H7 (cell line): ENCODE measurements around the gene FEM1A. TPM values are rescaled to one million over a fixed set of nuclear protein-coding genes. Genes with fewer than 3 reads are reported as not detected.
"Not testable (repeated sequence)": the region's sequence is repeated elsewhere in the genome, so short reads cannot be mapped to it uniquely, and the experiment has no call there.

Experiments
- DNase-seq: peaks from one replicate; pipeline ENCODE4 v3.0.0; 2012
- H3K27me3 ChIP-seq: 2 replicates; pipeline ENCODE4 v1.6.0; 2011; ENCODE audit warnings: mild to moderate bottlenecking, low read length; ENCODE audit not compliant: control insufficient read depth, insufficient read depth
- H3K36me3 ChIP-seq: replicated peaks from 2 replicates; pipeline ENCODE4 v1.5.1; 2011; ENCODE audit warnings: low read length; ENCODE audit not compliant: control insufficient read depth, insufficient read depth
- H3K4me3 ChIP-seq: 2 replicates; pipeline ENCODE4 v1.5.1; 2011; ENCODE audit warnings: low read depth, mild to moderate bottlenecking, control low read depth, low read length, moderate library complexity; ENCODE audit not compliant: insufficient read depth
- total RNA-seq: library from RNA; depleted of rRNA; stranded (reverse); fragments of >200 nt; shearing (Covaris generic); gene quantifications from 2 replicates; pipeline ENCODE4 v1.2.3, GENCODE V29; 2014; rRNA removed

The FEM1A gene
- total RNA-seq, 1 experiment from 2014 or later = 16.1 TPM

DNA sequence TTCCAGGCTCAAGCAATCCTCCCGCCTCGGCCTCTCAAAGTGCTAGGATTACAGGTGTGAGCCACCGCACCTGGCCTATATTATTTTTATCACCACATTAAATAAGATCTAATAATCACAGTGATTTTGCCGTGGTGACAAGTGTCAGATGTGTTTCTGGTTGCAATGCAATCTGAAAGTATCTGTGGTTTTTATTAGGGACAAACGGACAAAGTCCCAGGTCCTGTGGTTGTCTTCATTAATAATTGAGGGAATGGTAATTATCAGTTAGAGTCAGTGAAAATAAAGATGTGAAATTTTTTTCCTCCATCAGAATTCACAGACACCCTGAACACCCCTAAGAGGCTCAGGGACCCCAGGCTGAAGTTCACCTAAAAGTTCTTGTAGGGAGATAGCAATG, 41.2 kb downstream of the FEM1A start:
- Histone ChIP-seq H3K27me3 (peaks cover 12% of the 10 kb centered on the region), H3K36me3 (no peaks in the 10 kb centered on the region), H3K4me3 (no peak overlapping the region)
- no peak for DNase-seq

DNA sequence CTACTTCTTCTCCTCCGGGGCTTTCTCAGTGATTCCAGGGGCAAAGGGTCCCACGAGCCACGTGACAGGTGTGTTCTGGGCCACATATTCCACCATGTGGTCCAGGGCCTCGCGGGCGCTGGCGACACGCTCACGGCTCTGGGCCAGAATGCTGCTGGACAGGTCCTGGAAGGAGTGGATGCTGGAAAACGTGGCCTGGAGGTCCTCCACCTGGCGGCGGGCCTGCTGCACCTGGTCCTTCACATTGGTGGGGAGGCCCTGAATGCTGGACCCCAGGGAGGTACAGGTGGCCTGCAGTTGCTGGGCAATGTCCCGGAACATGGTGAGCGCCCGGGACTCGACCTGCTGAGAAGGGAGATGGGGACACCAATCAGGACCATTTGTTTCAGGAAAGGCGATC, 47.7 kb downstream of the FEM1A start:
- DNase-seq = peak; percentile 19
- H3K27me3 ChIP-seq = no peaks in the 10 kb centered on the region
- H3K4me3 ChIP-seq = no peak overlapping the region
- peaks cover 4% of the 10 kb centered on the region for H3K36me3 ChIP-seq

DNA sequence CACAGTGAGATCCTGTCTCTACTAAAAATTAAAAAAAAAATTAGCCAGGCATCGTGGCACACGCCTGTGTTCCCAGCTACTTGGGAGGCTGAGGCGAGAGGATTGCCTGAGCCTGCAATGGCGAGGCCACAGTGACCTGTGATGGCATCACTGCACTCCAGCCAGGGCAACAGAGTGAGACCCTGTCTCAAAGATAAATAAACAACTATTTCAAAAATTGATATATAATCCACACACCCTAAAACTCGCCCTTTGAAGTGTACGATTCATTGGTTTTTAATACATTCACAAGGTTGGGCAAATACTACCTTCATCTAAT, 52.1 kb downstream of the FEM1A start:
- Histone ChIP-seq H3K27me3 (no peaks in the 10 kb centered on the region), H3K4me3 (no peak overlapping the region), H3K36me3 (peaks cover 14% of the 10 kb centered on the region)
- DNase-seq = no peak

DNA sequence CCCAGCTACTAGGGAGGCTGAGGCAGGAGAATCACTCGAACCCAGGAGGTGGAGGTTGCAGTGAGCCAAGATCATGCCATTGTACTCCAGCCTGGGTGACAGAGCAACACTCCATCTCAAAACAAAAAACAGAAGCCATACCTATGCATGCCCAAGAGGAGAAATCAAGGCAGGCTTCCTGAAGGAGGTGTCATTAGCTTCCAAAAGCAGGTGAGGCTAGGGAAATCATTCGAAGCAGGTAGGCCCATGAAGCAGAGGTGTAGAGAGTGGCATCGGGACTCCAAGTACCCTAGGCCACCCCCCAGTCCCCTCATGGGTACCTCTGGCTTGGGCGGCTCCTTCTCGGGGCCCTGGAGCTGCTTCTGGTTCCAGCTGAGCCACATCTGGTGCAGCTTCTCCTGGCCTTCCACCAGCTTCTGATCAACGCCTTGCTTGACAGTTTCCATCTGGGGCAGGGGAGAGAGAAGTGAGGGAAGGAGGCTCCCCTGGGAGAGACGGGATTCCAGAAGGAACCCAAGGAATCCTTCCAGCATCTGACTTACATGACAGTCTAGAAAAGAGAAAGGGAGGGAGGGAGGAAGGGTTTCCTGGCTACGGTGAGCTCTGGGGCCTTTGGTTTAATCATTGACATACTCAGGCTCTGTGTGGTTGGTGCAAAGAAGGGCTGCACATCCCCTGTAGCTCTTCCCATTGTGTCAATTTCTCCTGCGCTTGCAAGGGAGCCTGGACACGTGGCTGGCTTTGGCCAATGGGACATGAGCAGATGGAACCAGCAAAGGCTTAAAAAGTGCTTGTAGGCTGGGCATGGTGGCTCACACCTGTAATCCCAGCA, 53.0 kb downstream of the FEM1A start:
- DNase-seq = no peak
- no peak overlapping the region for H3K4me3 ChIP-seq
- peaks cover 12% of the 10 kb centered on the region for H3K36me3 ChIP-seq
- no peaks in the 10 kb centered on the region for H3K27me3 ChIP-seq

DNA sequence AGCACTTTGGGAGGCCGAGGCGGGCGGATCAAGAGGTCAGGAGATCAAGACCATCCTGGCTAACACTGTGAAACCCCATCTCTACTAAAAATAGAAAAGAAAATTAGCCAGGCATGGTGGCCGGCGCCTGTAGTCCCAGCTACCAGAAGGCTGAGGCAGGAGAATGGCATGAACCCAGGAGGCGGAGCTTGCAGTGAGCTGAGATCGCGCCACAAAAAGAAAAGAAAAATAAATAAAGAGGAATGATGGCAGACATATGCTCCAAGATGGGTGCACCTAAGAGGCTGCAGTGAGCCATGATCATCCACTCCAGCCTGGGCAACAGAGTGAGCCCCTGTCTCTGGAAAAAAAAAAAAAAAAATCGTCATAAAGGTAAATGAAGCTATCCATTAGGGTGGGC, 54.4 kb downstream of the FEM1A start:
- DNase-seq, H3K27me3 ChIP-seq: not testable (repeated sequence)
- H3K36me3 ChIP-seq = peaks cover 16% of the 10 kb centered on the region

GRCh38 chr19:4847190-4847973, 55.8 kb downstream of the FEM1A start:
- Histone ChIP-seq H3K4me3 (no peak overlapping the region), H3K27me3 (no peaks in the 10 kb centered on the region)
- DNase-seq = no peak

More for the DNA sequence above, 54.4 kb downstream of the FEM1A start:
- not testable (repeated sequence) for H3K4me3 ChIP-seq

DNA sequence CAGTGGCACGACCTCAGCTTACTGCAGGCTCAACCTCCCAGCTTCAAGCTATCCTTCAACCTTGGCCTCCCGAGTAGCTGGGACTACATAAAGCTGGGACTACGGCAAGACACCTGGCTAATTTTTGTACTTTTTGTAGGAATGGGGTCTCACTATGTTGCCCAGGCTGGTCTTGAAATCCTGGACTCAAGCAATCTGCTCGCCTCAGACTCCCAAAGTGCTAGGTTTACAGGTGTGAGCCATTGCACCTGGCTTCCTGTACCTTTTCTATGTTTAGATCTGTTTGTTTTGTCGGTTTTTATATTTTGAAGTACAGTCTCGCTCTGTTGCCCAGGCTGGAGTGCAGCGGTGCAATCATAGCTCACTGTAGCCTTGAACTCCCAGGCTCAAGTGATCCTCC, 57.5 kb downstream of the FEM1A start:
- no peak for DNase-seq
- Histone ChIP-seq H3K36me3 (peaks cover 20% of the 10 kb centered on the region), H3K4me3 (no peak overlapping the region), H3K27me3 (no peaks in the 10 kb centered on the region)

More at GRCh38 chr19:4847190-4847973, 55.8 kb downstream of the FEM1A start:
- H3K36me3 ChIP-seq = peaks cover 18% of the 10 kb centered on the region

Other genes starting within 250 kb of the FEM1A start
- 38.4 and 43.0 TPM in 2 replicates for gene SEMA6B, start 232.1 kb upstream of the FEM1A start, total RNA-seq
- 9.4 and 11.1 TPM in 2 replicates for gene TNFAIP8L1, start 152.2 kb upstream of the FEM1A start, total RNA-seq
- gene MYDGF, start 121.4 kb upstream of the FEM1A start, total RNA-seq = 90.2 and 92.2 TPM in 2 replicates
- 36.2 and 41.7 TPM in 2 replicates for gene DPP9, start 67.9 kb upstream of the FEM1A start, total RNA-seq
- 0.17 and 0.30 TPM in 2 replicates for gene TICAM1, start 40.0 kb downstream of the FEM1A start, total RNA-seq
- gene PLIN3, start 75.9 kb downstream of the FEM1A start, total RNA-seq = 88.8 and 95.2 TPM in 2 replicates
- not detected in 2 replicates for gene ARRDC5, start 111.2 kb downstream of the FEM1A start, total RNA-seq
- gene UHRF1, start 117.8 kb downstream of the FEM1A start, total RNA-seq = 22.1 and 54.0 TPM in 2 replicates
- 12.0 and 18.5 TPM in 2 replicates for gene KDM4B, start 177.4 kb downstream of the FEM1A start, total RNA-seq